NCI-H1930 (cell line): ENCODE data around the gene HTRA3.

ENCODE experiments used
- DNase-seq, 2 experiments: peaks; one replicate each; lab custom pipeline; 2025; lab: John Stamatoyannopoulos, UW

Gene HTRA3

DNA sequence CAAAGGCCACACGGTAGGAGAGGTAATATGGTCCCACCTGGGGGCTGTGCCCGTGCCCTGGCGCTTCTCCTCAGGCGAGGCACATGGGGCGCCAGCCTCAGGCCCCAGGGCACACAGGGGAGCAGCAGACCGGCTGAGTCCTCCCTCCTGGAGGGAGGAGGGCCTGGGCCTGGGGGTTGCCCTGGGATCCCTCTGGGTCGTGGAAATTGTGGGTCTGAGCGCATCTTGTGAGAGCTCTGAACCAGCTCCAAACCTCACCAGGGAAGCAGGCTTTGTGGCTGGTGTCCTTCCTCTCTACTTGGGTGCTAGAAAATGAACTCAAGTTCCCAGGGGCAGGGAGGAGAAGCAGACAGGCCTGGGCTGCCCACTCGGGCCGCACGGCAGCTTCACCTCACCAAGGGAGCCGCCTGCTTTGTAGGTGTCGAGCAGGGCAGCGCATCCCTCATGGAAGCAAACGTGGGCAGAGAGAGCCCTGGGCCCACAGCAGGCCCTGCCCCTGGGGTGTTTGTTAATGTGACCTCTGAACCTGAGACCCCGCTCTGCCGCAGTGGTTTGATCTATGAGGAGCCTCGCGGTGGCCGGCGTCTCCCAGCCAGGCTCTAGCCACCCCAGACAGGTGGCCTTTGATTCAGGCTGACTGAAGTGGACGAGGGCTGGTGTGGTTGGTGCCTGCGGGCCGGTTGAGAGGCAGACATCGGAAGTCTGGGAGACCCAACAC is 10.8 kb downstream of the HTRA3 start:
- DNase-seq, result no peak

DNA sequence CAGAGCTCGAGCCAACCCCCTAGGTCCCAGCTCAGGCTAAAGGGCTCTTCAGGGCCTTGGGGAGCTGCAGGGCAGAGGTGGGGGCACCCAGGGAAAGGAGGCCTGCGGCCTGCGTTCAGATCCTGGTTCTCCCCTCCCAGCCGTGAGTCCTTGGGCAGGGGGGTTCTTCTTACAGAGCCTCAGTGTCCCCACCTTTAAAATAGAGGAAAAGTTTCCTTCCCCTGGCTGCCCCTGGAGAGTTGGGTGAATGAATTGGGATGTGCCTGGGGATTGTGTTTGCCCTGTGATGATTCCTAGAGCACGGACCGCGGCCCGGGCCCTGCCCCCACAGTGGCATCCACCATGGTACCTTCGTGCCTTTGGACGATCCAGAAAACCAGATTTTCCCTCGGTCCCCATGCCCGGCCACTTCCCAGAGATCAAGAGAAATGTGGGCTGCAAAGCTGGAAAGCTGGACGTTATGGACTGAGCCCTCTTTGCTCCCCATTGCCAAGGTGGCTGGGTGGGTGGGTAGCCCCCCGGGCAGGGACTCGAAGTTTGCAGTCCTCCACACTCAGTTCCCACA is 11.4 kb downstream of the HTRA3 start:
- DNase-seq, result no peak

DNA sequence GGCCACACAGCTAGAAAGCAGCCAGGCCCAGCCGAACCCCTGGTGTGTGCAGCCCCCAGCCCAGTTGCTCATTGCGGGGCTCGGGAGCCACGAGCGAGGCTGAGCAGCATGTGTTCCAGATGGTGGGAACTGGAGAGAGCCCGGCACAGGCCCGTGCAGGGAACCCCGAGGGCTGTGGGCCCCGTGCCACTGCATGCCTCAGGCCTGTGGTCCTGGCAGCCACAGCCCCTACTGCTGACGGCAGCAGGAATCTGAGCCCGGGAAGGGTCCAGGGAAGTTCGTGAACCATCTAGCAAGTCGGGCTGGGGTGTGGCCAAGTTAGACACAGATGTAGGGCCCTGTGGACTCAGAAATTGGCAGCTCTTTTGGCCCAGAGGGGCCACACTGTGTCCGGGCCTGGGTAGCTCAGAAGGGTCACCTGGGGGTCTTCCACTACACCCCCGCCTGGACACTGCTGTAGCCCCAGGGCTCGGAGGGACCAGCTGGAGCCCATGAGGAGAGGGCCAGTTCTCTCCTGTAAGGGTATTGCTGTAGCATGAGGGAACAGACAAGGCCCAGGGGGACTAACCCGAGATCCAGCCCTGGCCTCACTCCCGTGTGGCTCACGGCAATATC is 12.1 kb downstream of the HTRA3 start:
- DNase-seq, result no peak

DNA sequence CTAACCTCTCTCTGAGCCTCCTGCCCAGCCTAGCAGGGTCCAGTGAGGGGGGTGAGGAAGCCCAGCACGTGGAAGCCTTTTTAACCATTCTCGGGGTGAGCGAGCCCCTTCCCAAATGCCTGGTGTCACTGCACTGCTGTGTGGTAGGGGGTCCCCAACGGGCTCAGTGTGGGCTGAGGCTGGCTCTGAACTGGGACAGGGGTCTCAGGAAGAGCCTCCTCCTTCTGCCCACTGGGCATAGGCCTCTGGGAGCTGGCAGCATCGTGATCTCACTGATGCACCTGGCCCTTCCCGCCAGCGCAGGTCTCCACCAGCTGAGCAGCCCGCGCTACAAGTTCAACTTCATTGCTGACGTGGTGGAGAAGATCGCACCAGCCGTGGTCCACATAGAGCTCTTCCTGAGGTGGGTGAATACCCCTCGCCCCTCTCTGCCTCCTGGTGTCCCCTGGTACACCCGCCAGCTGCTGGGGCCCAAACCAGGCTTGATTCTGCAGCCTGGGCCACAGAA is 12.6 kb downstream of the HTRA3 start:
- DNase-seq, result no peak

DNA sequence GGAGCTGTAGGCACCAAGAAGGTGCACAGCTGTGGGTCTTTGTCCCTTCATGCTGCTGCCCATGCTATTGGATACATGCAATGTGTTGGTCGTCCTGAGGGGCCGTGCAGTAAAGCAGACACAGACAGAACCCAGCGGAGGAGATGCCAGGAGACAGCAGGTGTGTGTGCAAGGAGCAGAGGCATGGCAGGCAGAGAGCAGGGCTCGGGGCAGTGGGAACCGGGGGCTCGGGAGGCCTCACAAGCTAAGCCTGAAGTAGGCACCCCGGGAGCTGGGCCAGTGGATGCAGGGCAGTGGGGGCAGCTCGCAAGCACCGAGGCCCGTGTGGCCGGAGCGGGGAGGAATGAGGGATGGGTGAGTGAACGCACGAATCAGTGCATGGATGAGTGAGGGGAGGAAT is 13.2 kb downstream of the HTRA3 start:
- DNase-seq, result no peak

DNA sequence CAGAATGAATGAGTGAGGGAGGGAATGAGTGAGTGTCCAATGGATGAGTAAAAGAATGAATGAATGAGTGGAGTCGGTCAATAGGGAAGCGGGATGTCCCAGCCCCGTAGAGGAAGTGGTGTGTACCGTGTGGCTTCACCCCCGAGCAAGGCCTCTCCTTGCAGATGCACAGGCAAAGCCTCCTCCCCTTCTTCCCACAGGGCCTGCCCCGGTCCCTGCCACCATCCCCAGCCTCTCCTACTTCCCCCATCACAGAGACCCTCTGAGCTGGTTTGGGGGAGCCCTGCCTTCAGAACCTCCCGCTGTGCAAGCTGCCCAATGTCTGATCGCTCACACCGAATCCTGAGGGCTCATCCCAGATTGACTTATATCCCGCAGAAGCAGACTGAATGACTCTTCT is 13.6 kb downstream of the HTRA3 start:
- no peak for DNase-seq

DNA sequence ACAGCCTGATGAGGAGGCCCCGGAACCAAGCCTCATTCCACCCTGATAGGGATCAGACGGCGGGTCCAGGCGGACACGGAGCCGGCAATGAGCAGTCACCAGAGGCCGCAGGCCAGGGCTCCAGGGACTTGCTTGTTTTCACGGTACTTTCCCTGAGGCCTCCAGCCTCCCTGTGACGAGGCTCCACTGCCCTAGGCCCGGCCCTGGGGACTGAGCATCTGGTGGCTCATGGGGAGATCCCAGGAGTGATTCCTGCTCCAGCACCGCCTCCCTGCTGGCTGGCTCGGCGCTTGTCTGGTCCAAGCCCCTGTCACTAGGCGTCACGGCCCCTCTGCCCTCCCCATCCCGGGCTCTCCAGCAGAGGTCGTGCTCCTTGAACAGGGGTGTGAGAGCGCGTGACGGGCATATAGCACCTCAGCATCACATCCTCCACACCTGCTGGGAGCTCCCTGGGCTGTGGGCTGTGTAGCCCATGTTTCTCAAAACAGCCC is 14.1 kb downstream of the HTRA3 start:
- no peak for DNase-seq

DNA sequence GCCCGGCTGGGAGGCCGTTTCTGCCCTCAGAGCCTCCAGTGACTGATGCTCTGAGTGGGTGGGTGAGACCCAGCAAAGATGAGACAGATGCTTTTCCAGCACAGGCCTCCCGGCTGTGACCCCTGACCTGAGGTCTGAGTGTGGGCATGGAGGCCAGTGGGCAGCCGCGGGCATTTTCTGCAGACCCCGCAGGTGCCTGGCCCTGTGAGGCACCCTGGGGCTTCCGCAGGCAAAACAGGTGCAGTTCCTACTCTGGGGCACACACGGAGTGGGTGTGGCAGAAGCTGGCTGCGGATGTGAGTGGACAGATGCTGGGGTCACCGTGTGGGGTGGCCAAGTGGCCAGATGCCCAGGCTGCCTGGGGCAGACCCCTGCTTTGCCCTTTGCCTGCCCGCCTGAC is 14.8 kb downstream of the HTRA3 start:
- no peak for DNase-seq

DNA sequence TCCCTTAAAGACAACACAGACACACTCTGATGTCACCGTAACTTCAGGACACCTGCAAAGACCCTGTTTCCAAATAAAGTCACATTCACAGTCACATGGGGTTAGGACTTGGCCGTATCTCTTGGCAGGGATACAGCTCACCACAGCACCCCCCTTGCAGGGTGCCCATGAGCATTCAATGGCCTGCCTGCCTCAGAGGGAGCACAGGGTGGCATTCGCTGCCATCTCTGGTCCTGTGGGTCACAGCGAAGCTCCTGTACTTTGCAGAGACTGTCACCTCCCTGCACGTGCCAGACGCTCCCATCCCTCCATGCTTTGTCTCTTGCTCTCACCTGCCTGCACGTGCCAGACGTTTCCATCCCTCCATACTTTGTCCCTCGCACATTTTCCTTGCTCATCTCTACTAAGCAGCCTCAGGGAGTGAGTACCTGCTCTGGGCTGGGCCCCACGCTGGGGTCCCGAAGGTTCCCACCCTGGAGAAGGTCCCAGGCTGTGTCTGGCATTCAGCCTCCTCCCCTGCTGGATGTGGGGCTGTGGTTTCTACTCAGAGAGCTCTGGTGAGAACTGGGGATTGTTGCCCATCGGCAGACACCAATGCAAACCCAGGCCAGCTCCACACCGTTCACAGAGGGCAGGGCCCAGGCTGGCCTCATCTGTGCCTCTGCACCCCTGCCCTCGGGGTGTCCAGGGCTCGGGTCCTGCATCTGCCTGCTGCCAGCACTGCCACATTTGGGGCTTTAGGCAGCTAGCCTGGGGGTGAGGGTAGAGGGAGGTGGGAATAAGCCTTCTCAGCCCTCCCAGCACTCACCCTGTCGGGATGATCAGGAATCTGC is 15.8 kb downstream of the HTRA3 start:
- DNase-seq, result no peak

DNA sequence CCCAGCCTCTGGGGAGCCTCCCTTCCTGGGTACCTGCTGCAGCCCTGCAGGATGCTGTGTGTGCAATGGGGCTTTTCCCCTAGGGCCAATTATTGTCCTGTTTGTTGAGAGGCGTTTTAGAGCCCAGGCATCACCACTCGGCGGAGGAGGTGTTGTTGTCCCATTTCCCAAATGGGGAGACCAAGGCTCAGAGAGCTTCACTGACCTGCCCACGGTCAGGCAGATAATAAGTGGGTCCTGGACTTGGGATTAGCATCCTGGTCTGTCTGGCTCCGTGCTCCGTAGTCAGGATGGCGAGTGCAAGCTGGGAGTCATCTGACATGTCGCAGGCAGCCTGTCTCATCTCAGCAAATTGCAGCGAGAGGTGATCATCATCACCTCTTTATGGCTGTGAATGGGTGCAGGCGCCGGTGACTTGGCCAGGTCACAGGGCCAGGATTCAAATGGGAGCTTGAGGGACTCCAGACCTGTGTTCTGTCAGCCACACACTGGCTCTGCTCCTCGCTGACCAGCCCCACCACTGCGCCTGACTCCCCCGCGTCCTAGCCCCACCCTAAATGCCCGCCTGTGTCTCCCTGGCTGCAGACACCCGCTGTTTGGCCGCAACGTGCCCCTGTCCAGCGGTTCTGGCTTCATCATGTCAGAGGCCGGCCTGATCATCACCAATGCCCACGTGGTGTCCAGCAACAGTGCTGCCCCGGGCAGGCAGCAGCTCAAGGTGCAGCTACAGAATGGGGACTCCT is 16.6 kb downstream of the HTRA3 start:
- DNase-seq, result no peak

DNA sequence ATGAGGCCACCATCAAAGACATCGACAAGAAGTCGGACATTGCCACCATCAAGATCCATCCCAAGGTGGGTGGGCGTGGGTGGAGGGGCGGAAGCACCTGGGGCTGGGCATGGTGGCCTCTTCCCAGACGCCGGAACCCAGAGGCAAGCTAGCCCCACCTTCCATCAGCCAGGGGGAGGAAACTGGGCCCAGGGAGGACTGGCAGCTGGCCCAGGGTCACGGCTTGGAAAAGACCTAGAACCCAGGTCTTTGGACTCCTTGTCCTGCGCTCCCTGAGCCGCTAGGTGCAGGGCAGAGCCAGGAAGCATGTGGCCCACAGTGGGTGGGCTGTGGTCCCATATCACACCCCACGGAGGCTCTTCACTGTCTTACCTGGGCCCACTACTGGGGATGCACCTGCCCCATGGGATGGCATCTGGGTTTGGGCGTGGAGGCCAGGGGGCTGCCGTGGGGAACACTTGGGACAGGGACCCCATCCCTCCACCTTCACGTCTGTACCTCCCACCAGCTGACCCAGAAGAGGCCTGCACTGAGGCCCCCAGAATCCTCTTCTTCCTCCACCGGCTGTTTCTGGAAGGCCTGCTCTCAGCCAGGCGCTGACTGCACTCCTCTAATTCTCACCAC is 17.3 kb downstream of the HTRA3 start:
- no peak for DNase-seq

DNA sequence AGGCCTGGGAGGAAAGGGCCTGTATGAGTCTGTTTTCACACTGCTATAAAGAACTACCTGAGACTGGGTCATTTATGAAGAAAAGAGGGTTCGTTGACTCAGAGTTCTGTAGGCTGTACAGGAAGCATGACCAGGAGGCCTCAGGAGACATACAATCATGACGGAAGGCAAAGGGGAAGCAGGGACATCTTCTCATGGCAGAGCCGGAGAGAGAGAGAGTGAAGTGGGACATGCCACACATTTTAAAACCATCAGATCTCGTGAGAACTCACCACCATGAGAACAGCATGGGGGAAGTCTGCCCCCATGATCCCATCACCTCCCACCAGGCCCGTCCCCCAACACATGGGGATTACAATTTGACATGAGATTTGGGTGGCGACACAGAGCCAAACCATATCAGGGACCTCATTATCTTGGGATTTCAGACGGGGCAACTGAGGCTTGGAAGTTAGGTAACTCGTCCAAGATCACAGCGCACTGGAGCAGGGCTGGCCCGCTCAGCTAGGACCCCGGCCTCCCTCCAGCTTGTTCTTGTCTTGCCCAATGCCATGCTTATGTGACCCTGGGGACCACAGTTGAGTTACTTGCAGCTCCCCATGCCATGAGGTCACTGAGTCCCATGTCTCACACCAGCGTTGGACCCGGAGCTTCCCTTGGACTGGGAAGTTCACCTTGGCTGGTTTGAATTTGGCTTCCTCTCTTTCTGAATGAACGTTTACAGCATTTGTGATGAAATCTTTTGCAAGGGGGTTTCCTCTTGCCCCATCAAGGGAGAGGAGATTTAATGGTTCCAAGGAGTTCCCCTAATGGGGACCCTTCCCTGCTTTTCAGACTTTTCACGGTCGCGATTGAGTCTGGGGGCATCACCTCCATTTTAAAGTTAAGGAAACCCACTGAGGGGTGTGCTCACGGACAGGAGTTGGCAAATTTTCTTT is 18.1 kb downstream of the HTRA3 start:
- no peak for DNase-seq

DNA sequence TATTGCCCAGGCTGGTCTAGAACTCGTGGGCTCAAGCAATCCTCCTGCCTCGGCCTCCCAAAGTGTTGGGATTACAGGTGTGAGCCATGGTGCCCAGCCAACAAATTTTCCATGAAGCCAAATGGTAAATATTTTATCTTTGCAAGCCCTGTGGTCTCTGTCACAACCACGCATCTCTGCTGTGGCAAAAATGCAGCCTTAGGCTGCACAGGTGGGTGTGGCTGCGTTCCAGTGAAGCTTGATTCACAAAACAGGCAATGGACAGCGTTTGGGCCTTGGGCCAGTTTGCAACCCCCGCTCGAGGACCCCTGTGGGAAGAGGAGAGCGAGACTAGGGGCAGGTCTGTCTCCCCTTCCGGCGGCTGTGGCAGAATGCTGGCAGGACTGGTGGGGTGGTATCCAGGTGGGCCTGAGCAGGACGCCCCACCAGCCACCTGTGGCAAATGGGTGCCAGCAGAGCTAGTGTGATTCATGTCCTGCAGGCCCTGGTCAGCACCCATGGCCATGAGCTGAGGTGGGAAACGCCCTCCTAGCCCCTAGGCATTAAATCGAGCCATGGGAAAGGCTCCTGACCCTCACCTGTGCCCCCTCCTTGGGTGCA is 19.7 kb downstream of the HTRA3 start:
- no peak for DNase-seq

DNA sequence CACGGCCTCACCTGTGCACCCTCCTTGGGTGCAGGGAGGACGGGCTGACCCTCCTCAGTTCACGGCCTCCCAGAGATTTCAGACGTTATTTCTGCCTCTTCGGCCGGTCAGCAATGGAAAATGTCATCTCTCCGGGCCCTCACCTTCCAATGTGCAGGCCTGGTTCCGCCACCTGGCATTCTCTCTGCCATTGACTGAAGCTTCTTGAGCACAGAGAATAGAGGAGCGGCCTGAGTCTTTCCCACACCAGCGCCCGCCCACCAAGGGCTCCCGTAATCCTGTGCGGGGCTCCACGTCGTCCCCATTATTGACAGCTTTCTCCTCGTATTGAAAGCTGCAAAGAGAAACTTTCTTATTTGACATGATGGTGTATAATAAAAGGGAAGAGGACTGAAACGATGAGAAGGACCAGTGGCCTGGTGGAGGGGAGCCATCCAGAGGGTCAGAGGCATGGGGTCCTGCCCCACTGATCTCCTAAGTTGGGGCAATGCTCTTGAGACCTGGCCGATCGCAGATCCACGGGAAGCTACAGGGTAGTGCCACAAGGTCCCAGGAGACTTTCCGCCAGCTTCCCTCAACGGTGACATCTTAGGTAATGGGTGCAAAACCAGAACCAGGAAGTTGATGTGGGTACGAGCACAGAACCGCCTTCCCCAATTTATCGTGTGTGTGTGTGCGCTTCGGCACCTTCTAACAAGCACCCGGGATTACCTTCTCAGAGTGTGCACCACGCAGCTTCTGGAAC is 20.6 kb downstream of the HTRA3 start:
- no peak for DNase-seq

DNA sequence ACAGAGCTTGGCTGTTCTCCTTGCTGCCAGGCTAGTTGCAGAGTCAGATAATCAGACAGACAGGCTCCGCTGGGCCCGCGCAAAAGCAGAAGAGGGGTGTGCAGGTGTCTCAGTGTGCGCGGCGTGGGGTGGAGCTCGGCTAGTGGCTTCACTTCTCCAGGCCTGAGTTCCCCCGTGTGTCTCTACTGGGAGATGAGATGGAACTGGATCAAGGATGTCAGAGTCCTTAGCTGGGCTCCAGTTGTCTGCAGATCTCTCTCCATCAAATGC is 21.1 kb downstream of the HTRA3 start:
- DNase-seq, result no peak

DNA sequence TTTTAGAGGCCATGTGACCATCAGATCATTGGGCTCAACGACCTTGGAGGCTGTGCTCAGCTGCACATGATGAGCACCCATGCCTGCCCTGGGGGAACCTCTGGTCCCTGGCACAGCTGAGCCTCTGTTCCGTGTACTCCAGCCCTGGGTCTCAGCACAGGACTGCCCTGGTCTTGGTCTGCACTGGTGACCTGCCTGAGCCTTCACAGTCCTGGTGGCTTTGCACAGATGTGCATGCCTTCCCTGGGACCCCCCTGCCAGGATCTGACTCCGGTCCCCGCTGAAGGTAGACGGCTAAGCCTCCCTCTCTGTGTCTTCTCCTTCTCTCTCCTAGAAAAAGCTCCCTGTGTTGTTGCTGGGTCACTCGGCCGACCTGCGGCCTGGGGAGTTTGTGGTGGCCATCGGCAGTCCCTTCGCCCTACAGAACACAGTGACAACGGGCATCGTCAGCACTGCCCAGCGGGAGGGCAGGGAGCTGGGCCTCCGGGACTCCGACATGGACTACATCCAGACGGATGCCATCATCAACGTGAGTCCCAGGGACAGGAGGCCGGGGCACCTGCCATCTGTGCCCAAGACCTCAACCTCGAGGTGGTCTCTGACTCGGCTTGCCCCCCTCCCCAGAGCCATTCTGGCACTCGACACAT is 21.6 kb downstream of the HTRA3 start:
- DNase-seq, result no peak

DNA sequence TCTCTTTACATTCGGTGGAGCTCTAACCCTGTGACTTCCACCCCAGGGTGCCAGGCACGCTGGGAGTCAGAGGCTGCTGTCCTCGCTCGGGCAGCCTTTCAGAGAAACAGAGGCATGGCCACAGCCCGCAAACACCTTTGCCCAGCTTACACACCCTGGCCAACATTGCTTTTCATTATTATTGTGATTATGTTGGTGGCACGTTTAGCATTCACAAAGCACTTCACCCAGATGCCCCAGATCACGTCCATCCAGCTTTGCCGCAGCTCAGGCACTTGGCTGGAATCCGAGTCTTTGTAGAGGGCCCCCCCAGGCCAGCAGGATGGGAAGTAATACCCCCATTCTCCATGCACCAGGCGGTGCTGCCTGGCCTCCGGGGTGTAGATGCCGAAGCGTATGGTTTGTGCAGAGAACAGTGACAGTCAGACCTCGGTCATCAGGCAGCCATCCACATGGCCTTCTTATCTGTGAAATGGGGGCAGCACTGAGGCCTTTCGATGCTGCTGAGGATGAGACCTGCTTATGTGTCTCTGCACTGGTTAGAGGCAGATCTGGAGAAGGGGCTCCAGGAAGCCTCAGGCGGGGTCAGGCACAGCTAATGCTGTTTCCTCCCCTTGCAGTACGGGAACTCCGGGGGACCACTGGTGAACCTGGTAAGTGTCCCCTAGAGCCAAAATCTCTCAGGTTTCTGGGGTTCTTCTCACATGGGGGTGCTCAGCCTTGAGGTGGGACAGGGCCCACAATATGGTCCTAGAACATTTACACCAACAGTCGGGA is 22.3 kb downstream of the HTRA3 start:
- no peak for DNase-seq
